ENCODE data around the gene ZNF160.
"Not testable (repeated sequence)": the region's sequence is repeated elsewhere in the genome, so short reads cannot be mapped to it uniquely, and the experiment has no call there.

GRCh38 chr19:53096982-53097690 is 6.1 kb downstream of the ZNF160 start:
- not testable (repeated sequence) for TF ChIP-seq POLR2AphosphoS5 (IDR thresholded peaks at IDR 0.05; ENCODE audit: borderline replicate concordance, low read depth, low read length); EZH2 (IDR thresholded peaks at IDR 0.05)

All from SK-N-MC (cell line).